Glomerular visceral epithelial cell (primary cell): ENCODE data around the gene PAFAH1B2.
A peak's percentile ranks its signal among the peaks of the same experiment; 100 is the strongest.
"Not testable (repeated sequence)": the region's sequence is repeated elsewhere in the genome, so short reads cannot be mapped to it uniquely, and the experiment has no call there.

ENCODE experiments used
- DNase-seq: peaks from one replicate; pipeline ENCODE4 v3.0.0-alpha.2; 2016; ENCODE audit errors: extremely low spot score

The PAFAH1B2 gene, protein sequence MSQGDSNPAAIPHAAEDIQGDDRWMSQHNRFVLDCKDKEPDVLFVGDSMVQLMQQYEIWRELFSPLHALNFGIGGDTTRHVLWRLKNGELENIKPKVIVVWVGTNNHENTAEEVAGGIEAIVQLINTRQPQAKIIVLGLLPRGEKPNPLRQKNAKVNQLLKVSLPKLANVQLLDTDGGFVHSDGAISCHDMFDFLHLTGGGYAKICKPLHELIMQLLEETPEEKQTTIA

DNA sequence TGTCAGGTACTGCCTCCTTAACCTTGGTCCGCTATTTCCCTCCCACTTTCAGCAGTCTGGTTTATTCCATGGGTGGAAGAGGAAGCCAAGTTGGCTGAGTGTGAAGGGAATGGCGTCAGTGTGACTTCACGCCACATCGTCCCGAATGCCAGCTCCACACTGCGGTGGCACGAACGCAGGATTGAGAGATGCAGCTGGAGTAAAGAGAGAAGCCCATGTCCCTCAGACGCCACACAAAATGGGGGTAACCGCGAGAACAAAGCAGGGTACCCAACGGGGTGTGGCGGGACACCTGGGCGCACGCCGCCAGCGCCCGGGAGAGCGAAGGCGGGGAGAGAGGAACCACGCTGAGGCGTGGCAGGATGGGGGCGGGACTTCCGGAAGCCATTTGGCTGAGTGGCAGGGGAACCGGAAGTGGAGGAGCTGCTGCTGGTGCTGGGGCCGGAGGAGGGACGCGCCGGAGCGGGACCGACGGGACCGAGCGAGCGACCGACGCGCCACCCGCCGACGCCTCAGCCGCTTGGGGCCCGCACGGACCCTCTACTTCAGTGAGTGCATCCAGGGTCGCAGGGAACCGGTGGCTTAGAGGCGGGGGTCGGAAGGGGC is at the start of gene PAFAH1B2:
Gene PAFAH1B2, plus strand, starts transcription at position 417 of the 606 bp plus-strand sequence. CDS start 8,161 bp downstream, outside the sequence.
- DNase-seq: peak; percentile 92

DNA sequence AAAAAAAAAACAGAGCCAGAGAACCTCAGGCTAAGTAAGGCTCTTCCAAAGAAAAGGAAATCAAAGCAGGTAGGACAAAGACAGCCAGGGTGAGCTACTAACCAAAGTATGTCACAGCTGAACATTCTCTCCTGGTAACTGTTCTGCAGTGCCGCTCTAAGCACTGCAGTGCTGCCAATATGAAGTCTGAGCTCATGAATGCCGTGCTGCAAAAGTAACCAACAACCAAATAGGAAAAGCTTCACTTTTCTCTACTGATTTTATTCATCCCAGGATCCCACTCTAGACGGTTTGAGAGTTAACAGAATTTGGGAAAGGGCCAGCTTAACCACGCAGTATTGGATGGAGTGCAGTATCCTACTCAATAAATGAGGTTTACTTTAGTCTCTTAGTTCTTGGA is 49.3 kb upstream of the PAFAH1B2 start:
- DNase-seq: peak; percentile 53

DNA sequence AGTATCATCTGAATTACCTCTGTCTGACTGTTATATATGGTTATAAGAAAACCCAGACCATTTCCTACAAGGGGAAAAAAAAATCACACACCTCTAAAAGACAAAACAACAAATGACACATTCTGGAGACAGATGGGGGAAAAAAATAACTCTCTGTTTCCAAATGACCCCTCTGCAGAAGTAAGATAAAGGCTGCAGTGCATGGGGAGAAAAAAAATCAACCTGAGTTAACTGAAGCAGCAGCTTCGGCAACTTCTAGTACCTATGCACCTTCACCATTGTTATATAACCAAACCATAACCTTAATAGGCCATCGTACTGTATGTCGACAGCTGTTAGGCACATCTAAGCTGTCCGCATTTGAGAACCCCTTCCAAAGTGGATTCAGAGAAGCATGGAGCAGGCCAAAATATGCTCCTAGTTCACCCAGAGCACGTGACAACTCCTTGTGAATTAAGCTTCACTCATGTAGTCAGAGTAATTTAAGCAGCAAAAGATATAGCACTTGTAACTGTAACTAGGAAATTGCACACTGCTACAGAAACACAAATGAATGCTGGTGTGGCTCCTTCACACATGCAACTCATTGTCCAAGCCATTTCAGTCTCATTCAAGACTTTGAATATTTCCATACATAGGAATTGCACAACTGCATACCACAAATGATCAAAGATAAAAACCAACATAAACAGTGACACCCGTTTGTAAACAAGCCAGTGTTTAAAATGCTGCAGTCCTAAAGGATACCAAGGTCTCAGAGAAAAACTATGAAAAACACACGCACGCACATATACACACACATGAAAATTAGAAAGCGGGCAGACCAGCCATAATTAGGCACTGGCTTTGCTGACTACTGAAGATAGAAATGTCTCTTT is 48.6 kb upstream of the PAFAH1B2 start:
- no peak for DNase-seq

DNA sequence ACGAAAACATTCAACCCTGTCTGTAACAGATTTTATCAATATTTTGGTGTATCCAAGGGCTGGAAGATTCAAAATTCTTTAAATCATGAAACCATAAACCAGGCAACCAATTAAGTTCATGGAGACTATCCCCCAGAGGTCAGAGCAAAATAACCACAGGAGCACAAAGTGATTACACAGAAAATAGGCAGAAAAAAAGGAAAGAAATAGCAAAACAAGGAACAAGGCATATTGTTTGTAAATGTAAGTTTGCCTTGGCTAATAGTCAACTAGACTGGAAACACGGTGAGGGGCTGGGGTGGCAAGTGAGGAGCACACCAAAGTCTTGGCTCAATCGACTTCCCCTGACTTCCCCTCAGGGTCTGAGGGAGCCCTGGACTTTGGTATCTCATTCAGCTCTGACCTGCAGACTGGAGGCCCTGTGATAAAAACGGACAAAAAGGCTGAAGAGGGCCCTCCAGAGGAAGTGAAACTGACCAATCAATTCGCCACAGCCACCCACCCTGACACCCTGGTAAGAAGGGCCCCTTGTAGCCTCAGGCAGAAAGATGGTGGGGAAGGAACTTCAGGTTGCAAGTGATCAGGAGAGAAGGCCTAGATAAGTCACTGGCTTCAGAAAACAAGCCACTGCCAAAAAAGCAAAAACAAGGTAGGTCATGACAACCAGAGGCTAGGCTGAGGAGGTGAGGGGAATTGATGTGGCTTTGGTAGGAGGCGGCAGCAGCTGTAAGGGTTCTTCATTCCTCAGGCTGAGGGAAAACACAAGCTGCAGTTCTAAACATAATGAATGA is 47.7 kb upstream of the PAFAH1B2 start:
- peak; percentile 39 for DNase-seq

DNA sequence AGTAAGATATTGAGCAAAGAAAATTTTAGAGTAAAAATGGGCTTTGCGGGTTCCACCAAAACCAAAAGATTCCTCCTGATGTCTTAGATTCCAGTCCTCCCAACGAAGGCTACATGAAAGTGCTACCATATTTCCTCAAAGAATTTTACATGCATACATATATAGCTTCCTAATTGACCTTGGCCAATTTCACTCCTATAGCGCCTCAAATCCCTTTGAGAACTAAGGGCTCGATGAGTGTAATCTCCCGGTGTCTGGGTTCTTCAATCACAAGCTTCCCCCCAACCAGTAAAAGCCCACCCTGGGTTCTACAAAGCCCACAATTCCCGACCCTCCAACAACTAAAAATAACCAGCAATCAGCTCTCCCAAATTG is 47.1 kb upstream of the PAFAH1B2 start:
- DNase-seq: no peak

DNA sequence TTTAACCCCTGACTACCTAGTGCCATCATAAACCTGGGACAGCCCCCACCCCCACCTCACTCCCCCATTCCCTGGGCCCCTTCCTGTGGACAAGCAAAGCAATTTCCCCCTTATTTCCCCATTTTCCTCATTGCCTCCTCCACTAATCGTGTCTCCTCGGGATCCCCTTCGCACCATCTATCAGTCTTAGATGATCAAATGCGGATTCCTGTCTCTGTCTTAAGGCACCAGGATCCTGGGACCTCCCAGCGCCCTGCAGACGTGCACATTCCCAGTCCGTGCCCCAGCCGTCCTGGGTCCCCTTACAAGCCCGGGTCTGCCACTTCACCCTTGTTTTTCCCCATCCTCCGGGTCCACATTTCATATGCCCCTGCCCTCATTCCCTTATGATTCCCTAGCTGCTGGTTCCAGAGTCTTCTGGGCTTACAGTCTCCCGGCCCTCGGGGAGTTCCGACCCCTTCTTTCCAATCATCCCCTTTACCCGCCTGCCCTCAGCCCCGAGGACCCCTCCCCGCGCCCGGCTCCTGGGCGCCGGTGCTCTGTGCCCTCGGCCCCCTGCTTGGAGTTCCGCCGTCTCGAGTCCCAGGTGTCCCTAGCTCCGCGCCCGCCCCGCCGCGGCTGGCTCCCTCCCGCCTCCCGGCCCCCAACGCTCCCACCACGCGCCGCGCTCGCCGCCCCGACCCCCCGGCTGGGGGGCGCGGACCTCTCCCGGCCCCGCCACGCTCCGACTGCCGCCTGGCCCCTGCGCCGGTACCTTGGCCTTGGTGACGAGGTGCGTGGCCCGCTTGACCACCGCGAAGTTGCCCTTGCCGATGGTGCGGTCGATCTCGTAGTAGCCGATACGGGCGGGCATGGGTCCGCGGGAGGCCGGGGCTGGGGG is 46.5 kb upstream of the PAFAH1B2 start:
- DNase-seq: peak; percentile 37

DNA sequence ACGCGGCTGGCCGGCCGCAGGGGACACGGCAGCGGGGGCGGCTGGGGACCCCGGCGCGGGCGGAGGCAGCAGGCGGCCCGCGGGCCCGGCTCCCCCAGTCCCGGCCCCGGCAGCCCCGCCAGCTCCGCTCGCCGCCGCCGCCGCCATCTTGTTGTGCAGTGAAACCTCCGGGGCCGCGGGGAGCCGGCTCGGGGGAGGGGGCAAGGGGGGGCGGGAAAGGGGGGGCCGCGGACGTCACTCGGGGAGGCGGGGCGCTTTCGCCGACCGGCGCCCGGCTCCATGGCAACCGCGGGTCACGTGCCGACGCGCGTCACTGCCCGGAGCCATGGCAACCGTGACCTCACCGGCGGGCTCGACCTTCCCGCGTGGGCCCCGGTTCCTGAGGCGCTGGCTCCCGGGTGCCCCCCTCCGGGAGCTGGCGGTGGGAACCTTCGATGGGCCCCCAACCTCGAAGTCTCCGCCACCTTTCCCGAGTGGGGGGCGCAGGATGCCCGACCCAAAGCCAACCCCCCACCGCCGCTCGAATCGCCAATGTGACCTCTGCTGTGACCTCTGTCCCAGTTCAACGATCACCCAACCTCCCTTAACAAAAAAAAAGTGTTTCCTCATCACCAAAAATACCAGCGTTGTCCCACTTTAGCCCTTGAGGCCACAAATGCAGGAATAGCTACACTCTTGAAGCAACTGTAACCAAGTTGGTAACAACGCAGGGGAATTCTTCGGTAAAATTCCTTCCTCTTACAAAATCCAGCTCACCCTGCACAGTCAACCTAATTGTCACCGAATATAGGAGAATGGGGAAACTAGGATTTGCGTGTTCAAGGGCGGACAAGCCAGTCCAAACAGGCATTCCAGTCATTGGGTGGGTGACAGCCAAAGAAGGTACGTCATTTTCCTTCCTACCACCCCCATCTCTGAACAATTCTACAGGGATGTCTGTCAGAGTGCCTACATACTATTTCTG is 45.5 kb upstream of the PAFAH1B2 start, which contains the start of gene SIK3:
Gene SIK3, minus strand, starts transcription at position 160 of the 964 bp plus-strand sequence. Its CDS starts 13 bp downstream, at position 147.
- peak; percentile 92 for DNase-seq

DNA sequence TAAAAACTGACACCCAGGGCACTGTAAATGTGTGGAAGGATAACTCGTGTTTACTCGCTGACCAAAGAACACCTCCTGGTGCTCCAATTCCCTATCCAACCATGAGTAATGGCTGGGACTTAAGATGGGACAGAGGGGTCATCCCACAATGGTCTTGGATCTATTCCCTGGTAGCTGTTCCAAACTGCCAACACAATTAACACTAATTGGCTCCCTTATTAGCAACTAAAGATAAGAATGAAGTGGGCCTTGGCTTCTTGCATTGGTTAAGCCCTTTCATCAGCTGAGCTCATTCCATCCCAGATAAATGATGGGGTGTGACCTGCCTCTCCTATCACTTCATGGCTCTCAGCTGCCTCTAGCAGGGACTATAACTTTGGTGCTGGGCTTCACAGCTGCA is 44.4 kb upstream of the PAFAH1B2 start:
- DNase-seq: no peak

DNA sequence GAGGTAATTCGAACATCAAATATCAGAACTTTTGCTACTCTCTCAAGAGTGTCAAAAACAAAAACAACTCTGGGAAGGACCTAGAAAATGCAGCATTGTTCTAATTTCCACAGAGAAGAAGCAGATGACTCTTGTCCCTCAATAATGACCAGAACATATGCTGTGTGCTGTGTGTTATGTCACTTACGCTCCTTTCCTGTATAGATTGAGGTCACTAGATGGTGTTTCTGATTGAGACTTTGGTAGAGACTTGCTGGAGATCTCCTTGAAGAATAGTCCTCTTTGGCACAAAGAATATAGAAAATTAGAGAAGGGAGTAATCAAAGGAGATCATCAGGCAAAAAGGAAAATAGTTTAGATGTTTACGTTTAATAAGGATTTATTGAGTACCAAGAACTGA is 43.5 kb upstream of the PAFAH1B2 start:
- no peak for DNase-seq

DNA sequence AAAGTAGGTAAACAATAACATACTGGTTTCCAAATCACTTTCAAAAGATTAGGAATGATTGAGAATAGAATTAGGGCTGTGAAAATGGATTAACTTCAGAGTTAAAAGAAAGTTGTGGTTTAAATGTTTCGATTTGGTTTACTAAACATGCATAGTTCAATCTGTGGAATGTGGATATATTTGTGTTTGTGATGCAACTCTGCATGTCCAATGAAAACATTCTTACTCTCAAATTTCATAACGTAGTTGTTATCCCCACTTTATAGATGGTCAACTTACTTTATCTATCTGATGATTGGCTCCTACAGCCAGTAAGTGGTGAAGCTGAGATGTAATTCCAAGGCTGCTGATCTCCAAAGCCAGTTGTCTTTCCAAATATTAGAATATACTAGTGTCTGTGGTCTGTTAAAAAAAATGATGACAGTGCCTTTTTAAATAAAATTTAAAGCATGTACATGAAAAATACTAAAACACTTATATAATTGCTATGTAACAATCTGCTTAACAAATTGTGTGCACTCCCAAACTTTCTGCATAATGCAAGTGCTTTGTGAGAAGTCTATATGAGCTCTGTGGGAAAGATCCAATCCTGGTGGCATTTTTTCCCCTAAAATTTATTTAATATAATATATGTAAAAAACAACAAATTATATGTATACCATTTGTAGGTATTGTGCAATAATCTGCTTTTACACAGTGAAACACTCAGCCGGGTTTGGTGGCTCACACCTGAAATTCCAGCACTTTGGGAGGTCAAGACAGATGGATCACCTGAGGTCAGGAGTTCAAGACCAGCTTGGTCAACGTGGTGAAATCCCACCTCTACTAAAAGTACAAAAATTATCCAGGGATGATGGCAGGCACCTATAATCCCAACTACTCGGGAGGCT is 36.1 kb upstream of the PAFAH1B2 start:
- DNase-seq: no peak

DNA sequence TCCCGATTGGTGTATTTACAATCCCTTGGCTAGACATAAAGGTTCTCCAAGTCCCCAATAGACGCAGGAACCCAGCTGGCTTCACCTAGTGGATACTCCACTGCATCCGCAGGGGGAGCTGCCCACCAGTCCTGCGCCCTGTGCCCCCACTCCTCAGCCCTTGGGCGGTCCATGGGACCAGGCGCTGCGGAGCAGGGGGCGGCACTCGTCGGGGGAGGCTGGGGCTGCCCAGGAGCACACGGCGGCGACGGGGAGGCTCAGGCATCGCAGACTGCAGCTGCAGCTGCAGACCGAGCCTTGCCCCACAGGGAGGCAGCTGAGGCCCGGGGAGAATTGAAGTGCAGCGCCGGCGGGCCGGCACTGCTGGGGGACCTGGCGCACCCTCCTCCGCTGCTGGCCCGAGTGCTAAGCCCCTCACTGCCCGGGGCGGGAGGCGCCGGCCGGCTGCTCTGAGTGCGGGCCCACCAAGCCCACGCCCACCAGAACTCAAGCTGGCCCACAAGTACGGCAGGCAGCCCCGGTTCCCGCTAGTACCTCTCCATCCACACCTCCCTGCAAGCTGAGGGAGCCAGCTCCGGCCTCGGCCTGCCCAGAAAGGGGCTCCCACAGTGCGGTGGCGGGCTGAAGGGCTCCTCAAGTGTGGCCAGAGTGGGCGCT is 33.7 kb upstream of the PAFAH1B2 start:
- no peak for DNase-seq

DNA sequence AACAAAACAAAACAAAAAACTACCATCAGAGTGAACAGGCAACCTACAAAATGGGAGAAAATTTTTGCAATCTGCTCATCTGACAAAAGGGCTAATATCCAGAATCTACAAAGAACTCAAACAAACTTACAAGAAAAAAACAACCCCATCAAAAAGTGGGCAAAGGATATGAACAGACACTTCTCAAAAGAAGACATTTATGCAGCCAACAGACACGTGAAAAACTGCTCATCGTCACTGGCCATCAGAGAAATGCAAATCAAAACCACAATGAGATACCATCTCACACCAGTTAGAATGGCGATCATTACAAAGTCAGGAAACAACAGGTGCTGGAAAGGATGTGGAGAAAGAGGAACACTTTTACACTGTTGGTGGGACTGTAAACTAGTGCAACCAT is 31.6 kb upstream of the PAFAH1B2 start:
- not testable (repeated sequence) for DNase-seq

DNA sequence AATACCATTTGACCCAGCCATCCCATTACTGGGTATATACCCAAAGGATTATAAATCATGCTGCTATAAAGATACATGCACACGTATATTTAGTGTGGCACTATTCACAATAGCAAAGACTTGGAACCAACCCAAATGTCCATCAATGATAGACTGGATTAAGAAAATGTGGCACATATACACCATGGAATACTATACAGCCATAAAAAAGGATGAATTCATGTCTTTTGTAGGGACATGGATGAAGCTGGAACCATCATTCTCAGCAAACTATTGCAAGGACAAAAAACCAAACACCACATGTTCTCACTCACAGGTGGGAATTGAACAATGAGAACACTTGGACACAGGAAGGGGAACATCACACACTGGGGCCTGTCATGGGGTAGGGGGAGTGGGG is 31.1 kb upstream of the PAFAH1B2 start:
- DNase-seq: not testable (repeated sequence)

DNA sequence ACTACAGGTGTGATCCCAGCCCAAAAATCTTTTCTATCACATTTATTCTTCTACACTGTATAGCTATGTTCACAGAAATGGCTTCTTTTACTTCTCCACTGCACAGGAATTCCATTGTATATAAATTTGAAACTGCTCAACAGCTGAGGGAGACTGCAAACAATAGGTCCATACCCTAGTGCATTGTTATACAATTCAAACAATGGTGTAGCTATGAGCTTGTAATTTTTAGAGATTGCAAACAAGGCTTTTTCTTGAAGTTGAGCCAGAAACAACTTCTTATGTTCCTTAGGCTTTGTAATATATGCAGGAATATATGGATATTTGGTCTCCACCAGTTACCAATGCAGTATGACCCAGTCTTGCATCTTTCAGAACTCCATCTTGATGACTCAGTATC is 26.4 kb upstream of the PAFAH1B2 start:
- DNase-seq: no peak

DNA sequence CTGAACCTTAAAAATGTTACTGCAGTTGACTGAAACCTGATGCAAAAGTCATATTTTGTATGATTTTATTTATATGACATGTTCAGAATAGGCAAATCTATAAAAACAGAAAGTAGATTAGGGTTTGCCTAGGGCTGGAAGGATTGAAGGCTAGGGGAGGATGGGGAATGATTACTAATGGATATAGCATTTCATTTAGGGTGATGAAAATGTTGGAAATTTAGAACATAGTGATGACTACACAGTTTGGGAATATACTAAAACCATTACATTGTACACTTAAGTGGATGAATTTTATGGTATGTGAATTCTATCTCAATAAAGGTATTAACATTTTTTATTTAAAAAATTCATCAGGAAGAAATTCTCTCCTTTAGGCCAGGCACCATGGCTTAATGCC is 22.9 kb upstream of the PAFAH1B2 start:
- DNase-seq: no peak

DNA sequence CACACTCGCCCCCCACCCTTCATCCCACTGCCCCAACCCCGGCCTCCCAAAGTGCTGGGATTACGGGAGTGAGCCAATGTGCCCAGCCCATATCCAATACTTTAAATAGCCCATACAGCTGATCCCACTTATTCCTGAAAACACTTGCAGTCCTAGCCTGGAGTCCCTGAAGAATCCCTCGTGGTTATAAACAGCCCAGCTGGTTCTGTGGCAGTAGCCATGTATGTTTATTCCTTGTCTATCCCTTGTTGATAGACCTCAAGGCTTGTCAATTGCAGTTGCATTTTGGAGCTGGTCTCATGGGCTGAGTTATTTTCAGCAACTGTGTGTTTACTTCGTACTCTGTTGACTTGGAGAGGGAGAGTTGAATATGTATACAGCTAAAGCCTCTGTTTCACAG is 21.5 kb upstream of the PAFAH1B2 start:
- no peak for DNase-seq

DNA sequence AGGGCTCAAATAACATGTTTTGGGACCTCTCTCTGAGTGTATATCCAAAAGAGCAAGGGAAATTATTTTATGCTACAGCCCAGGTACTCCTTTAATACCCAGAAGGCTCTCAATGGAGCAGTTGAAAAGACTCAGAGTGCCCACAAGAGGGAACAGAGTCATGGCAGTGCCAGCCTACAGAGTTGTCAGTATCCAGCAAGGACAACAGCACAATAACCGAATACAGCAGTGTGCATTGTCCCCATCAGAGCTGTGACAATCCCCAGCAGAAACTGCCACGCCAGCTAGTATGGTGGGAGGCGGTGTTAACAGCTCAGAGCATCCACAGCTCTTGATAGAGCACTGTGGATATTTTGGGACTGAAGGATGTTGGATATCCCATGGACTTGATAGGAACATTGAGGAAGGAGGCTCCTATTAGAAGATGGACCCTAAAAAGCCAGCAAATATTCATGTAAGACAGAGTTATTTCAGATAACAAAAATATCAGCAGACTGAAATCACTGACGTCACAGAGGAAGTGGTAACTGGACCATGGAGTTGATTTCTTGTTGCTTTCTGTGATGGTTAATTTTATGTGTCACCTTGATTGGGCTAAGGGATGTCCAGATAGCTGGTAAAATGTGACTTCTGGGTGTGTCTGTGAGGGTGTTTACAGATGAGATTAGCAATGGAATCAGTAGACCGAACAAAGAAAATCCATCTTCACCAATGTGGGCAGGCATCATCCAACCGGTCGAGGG is 17.7 kb upstream of the PAFAH1B2 start:
- DNase-seq: no peak
